ENCODE data around the gene TERT.
"Not testable (repeated sequence)": the region's sequence is repeated elsewhere in the genome, so short reads cannot be mapped to it uniquely, and the experiment has no call there.

TERT gene

DNA sequence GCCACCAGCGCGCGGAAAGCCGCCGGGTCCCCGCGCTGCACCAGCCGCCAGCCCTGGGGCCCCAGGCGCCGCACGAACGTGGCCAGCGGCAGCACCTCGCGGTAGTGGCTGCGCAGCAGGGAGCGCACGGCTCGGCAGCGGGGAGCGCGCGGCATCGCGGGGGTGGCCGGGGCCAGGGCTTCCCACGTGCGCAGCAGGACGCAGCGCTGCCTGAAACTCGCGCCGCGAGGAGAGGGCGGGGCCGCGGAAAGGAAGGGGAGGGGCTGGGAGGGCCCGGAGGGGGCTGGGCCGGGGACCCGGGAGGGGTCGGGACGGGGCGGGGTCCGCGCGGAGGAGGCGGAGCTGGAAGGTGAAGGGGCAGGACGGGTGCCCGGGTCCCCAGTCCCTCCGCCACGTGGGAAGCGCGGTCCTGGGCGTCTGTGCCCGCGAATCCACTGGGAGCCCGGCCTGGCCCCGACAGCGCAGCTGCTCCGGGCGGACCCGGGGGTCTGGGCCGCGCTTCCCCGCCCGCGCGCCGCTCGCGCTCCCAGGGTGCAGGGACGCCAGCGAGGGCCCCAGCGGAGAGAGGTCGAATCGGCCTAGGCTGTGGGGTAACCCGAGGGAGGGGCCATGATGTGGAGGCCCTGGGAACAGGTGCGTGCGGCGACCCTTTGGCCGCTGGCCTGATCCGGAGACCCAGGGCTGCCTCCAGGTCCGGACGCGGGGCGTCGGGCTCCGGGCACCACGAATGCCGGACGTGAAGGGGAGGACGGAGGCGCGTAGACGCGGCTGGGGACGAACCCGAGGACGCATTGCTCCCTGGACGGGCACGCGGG is at the start of gene TERT:
TSS of gene TERT (minus strand) at position 234 of the 815 bp plus-strand sequence. CDS start at position 155, 79 bp downstream.
- no peak for DNase-seq (ENCODE audit: insufficient read length, low spot score)
- no peak for FAIRE-seq

DNA sequence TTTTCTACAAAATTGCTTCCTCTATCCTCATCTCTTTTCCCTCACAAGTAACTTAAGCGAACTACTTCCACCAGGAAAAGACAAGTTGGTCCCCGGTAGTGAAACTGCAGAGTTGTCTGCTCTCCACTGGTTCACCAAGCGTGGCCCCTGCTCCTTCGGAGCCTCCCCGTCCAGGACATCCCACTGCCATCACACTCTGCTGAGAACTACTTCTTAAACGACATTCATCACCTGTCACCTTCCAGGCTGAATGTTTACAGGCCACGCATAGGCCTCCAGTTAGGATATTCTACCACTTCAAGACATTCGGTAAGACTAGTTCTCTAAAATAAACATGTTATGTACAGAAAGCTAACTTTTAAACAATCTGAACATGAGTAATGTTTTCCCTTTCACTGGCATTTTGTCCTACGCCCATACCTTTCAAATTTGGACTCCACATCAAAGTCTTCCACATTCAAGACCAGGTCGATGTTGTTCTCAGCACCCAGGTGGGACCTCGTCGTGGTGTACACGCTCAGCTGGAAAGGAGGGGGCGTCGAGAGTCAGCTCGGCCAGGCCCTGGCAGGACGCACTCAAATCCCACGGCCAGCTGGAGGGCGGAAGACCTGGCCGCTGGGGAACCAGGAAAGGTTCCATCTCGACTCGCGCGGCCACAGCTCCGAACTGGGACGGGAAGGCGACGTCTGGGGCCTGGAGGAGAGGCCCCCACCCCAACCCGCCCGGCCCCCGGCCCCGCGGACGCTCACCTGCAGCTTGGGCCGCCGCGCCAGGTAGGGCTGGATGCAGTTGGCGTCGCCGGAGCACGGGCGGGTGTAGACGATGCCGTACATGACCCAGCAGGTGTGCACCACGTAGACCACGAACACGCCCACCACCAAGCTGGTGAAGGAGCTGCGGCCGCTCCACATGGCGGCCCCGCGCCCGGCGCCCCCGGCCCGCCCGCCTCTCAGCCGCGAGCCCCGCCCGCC is 49.3 kb upstream of the TERT start:
- peak; percentile 51 for FAIRE-seq
- no peak for DNase-seq (ENCODE audit: insufficient read length, low spot score)

- no peak for DNase-seq (ENCODE audit: insufficient read length, low spot score)
- FAIRE-seq: no peak
Measured at GRCh38 chr5:1343315-1343751, 48.5 kb upstream of the TERT start.

DNA sequence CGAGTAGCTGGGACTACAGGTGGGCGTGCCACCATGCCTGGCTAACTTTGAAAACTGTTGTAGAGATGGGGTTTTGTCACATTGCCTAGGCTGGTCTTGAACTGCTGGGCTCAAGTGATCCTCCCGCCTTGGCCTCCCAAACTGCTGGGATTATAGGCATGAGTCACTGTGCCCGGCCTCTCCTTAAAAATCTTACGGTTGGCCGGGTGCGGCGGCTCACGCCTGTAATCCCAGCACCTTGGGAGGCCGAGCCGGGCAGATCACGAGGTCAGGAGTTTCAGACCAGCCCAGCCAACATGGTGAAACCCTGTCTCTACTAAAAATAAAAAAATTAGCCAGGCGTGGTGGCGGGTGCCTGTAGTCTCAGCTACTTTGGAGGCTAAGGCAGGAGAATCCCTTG is 47.8 kb upstream of the TERT start:
- not testable (repeated sequence) for FAIRE-seq; DNase-seq (ENCODE audit: insufficient read length, low spot score)

GRCh38 chr5:1342268-1342667 is 47.4 kb upstream of the TERT start:
- DNase-seq (ENCODE audit: insufficient read length, low spot score) (no peak), FAIRE-seq (no peak)

DNA sequence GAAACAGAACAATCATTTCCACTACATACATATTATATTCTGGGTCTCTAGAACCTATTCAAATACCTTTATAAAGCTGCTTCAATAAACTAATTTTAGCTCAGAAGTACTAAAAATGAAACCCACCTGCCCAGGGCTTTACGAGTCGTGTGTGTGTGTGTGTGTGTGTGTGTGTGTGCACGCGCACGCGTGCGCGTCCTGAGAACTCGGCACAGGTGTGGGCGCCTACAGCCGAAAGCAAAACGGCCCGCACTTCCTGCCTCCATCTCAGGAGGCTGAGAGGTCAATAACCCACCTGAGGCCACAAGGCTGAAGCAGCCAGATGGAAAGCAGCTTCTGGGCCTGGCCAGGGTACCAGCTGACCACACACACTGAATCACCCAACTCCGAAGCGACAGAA is 47.0 kb upstream of the TERT start:
- no peak for FAIRE-seq
- peak; percentile 50 for DNase-seq (ENCODE audit: insufficient read length, low spot score)

DNA sequence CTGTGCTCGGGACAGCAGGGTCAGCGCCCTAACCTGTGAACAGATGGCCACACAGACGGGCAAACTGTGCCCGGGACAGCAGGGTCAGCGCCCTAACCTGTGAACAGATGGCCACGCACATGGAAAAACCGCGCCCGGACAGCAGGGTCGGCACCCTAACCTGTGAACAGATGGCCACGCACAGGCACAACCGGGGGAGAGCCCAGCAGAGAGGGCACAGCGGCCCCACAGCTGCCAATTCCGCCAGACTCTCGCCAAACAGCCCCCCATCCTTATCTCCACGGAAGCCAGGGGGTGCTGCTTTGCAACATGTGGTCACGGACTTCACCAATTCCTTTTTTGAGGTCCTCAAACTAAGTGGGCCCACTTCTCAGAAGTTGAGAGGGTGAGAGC is 44.9 kb upstream of the TERT start:
- DNase-seq (ENCODE audit: insufficient read length, low spot score); FAIRE-seq: not testable (repeated sequence)

DNA sequence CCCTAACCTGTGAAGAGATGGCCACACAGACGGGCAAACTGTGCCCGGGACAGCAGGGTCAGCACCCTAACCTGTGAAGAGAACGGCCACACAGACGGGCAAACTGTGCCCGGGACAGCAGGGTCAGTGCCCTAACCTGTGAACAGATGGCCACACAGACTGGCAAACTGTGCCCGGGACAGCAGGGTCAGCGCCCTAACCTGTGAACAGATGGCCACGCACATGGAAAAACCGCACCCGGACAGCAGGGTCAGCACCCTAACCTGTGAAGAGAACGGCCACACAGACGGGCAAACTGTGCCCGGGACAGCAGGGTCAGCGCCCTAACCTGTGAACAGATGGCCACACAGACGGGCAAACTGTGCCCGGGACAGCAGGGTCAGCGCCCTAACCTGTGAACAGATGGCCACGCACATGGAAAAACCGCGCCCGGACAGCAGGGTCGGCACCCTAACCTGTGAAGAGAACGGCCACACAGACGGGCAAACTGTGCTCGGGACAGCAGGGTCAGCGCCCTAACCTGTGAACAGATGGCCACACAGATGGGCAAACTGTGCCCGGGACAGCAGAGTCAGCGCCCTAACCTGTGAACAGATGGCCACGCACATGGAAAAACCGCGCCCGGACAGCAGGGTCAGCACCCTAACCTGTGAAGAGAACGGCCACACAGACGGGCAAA is 44.4 kb upstream of the TERT start:
- FAIRE-seq; DNase-seq (ENCODE audit: insufficient read length, low spot score): not testable (repeated sequence)

- no peak for DNase-seq (ENCODE audit: insufficient read length, low spot score)
- no peak for FAIRE-seq
Measured at GRCh38 chr5:1338506-1339070, 43.7 kb upstream of the TERT start.

- DNase-seq (ENCODE audit: insufficient read length, low spot score) (no peak), FAIRE-seq (no peak)
Measured at GRCh38 chr5:1338196-1338490, 43.3 kb upstream of the TERT start.

DNA sequence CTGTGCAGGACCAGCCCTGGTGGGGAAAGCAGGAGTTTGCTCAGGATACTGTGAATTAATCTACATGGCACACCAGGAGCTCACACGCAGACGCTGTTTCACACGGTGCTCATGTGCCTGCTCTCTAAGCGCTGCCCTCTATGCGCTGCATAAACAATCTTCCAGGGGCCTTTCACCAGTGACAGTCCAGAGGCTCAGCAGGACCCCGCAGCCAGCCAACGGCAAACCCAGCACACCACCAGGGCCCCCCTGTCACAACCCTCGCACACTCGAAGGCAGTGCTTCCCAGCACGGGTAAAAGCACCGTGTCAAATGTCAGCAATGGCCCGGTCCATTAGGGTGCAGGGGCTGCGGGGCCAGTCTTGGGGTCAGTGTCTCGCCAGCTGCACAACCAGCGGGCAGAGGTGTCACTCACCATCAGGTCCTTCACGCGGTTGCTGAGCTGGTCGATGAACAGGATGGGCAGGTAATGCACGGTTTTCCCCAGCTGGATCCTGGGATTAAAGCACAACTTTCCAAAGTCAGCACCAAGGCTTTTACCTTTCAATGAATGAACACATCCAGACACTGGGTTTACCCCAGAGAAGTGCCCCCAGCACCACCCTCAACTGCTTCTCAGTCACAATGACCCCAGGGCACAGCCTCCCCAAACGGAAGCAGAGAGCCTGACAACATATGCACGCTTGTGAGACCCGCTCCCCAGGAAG is 42.8 kb upstream of the TERT start:
- FAIRE-seq (no peak), DNase-seq (ENCODE audit: insufficient read length, low spot score) (no peak)

DNA sequence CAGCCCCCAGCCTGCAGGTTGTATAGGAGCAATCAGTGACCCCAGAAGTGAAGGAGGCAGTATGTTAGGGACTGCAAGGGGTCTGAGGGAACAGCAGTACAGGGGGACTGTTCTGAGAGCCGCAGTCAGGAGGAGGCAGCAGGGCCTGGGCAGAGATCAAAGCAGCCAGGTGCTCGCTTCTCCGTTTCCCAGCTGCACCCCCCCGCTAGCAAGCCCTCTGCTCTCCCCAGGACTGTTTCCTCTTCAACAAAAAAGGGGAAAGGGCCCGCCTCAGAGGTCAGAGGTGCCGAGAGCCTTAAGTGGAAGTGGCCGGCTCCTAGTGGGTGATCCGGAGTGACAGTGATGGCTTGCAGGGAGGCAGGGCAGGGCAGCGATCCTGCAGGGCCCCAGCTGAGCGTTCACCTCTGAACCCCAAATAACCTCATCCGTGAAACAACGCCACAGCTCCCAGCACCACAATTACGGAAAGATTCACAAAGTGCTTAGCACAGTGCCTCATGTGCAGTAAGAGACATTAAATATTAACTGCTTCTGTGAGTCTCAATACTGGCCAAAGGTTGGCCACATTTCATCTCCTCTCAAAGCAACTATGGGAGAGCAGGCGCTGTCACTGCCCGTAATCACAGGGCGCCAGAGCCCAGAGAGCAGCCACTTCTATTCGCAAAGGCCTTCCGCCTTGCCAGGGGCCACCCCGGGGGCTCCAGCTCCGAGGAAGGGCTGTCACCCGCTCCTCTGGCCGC is 42.1 kb upstream of the TERT start:
- FAIRE-seq (no peak), DNase-seq (ENCODE audit: insufficient read length, low spot score) (no peak)

DNA sequence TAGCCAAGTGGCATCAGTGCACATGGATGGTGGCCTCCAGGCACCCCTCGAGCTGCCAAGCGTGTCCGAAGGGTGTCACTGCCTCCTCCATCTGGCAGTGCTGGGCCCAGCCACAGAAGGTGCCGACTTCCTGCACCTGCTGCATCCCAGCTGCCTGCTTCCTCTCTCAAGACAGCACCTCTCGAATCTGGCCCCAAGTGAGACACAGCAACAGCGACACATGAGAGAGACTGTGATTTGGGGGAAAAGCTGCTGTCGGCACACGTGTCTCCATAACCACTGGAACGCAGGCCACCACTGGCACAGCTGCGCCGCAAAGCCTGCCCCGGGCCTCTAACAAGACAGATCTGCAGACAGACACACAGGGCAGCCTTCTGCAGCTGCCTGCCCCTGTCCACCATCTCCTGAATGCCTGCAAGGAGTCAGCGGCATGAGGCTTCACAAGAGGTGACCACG is 41.3 kb upstream of the TERT start:
- no peak for FAIRE-seq
- no peak for DNase-seq (ENCODE audit: insufficient read length, low spot score)

- no peak for DNase-seq (ENCODE audit: insufficient read length, low spot score)
- no peak for FAIRE-seq
Measured at GRCh38 chr5:1335540-1336095, 40.8 kb upstream of the TERT start.

- DNase-seq (ENCODE audit: insufficient read length, low spot score): no peak
- FAIRE-seq: no peak
Measured at GRCh38 chr5:1334831-1335539, 40.1 kb upstream of the TERT start.

DNA sequence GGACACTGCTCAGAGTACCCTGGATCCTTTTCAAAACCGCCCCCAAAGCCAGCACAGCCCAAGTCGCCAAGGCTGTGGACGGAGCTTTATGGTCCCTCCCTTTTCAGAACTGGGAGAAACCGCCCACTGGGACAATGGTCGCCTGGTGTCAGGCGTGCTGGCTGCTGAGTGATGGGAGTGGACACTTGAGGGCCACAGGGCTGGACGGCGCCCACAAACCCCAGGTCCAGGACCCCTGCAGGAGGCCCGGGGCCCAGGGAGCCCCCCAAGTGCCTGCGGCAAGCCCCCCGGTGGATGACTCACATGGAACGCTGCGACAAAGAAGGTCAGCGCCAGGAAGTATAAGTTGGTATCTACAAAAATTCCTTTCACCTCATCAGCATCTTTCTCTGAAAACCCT is 39.1 kb upstream of the TERT start:
- FAIRE-seq (no peak), DNase-seq (ENCODE audit: insufficient read length, low spot score) (no peak)

- FAIRE-seq; DNase-seq (ENCODE audit: insufficient read length, low spot score): not testable (repeated sequence)
Measured at GRCh38 chr5:1333286-1333685, 38.4 kb upstream of the TERT start.

- DNase-seq (ENCODE audit: insufficient read length, low spot score) (no peak), FAIRE-seq (no peak)
Measured at GRCh38 chr5:1332461-1333001, 37.7 kb upstream of the TERT start.

All from GM19239 (cell line).